NCI-H146 treated with DMSO at 0.1 percent for 48 hours (cell line): ENCODE data around the gene MYH7.

Experiments used
- DNase-seq: peaks from one replicate; lab custom pipeline; 2025; ENCODE audit not compliant: unreplicated experiment; lab: John Stamatoyannopoulos, UW

Gene MYH7

DNA sequence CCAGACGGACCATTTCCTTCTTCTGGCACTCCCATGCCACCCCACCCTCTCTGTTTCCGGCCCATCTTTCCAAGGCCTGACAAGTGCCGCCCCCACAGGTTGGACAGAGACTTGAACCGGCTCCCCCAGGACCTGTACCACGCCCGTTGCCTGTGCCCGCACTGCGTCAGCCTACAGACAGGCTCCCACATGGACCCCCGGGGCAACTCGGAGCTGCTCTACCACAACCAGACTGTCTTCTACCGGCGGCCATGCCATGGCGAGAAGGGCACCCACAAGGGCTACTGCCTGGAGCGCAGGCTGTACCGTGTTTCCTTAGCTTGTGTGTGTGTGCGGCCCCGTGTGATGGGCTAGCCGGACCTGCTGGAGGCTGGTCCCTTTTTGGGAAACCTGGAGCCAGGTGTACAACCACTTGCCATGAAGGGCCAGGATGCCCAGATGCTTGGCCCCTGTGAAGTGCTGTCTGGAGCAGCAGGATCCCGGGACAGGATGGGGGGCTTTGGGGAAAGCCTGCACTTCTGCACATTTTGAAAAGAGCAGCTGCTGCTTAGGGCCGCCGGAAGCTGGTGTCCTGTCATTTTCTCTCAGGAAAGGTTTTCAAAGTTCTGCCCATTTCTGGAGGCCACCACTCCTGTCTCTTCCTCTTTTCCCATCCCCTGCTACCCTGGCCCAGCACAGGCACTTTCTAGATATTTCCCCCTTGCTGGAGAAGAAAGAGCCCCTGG, 59.8 kb downstream of the MYH7 start:
- no peak for DNase-seq

DNA sequence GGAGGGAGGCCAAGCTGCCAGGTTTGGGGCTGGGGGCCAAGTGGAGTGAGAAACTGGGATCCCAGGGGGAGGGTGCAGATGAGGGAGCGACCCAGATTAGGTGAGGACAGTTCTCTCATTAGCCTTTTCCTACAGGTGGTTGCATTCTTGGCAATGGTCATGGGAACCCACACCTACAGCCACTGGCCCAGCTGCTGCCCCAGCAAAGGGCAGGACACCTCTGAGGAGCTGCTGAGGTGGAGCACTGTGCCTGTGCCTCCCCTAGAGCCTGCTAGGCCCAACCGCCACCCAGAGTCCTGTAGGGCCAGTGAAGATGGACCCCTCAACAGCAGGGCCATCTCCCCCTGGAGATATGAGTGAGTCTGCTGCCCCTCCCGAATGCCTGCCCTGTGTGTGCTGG, 62.4 kb downstream of the MYH7 start:
- DNase-seq = no peak

DNA sequence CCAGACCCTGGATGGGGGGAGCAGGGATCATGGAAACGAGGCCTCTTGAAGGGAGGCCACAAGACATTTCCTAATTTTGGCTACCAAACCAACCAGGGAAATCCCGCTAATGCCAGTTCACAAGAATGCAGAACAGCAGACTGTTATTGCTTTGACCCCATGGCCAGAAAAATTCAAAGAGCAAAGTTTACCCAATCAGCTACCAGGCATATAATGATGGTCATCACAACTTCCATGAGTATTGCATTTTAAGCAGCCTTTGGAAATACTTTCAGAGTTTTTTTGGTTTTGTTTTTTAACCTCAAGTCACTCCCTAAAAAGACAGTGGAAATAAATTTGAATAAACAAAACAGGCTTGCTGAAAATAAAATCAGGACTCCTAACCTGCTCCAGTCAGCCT, 63.0 kb downstream of the MYH7 start, which contains the start of gene IL25:
Gene IL25 (plus strand): TSS at position 301 of the 400 bp plus-strand sequence.
- DNase-seq = no peak

DNA sequence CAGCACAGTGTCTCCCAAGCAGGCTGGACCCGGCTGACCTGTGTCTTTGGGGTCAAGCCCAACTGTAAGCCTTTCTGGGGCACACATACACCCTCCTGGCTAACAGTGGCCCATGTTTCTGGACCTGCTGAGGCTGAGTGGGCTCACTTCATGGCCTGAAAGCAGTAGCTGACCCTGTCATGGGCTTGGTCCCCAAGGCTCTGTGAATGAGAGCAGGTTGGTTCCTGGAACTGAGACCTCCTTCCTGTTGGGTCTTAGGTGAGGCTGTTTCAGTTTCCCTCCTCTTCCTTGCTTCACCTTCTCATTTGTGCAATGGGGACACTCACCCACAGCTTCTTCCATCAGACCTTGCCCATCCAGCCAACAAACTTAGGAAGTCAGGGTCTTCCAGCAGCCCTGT, 63.6 kb downstream of the MYH7 start:
- no peak for DNase-seq

DNA sequence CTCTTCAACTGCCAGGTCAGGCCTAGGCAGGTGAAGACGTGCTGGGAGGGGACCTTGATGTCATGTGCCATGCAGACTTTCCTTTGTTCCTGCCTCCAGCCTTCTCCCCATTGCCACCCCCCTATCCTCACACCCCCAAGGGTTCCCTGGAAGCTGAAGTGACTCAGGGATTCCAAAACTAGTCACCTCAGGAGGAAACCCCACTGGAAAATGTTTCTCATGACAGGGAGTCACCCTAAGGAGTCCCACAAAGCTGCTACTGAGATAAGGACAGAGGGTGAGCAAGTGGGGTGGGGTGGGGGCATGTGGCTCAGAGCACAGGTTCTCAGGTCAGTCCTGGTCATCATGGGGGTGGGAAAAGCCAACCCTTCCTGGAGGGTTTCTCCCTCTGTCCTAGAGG, 65.2 kb downstream of the MYH7 start:
- DNase-seq = no peak

DNA sequence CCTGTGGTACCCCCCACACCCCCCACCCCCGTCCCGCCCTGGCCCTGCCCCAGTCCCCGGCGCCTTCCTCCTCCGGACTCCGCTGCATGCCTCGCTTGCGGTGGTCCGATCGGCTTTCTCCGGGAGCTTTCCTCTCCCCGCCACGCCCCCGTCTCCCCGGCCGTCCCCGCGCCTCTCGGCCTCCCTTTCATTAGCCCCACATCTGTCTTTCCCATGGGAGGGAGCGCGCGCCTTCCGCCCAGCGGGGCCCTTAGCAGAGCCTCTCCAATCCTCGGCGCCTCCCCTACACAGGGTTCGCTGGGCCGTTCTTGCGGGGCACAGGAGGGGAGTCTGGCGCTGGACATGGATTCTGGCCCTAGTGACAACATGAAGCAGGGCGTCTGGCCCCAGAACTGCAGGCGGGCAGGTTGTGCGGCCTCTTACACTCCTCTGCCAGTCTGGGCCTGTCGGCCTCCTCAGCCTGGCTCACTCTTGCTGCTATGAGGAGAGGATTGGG, 69.0 kb downstream of the MYH7 start:
- DNase-seq = no peak

DNA sequence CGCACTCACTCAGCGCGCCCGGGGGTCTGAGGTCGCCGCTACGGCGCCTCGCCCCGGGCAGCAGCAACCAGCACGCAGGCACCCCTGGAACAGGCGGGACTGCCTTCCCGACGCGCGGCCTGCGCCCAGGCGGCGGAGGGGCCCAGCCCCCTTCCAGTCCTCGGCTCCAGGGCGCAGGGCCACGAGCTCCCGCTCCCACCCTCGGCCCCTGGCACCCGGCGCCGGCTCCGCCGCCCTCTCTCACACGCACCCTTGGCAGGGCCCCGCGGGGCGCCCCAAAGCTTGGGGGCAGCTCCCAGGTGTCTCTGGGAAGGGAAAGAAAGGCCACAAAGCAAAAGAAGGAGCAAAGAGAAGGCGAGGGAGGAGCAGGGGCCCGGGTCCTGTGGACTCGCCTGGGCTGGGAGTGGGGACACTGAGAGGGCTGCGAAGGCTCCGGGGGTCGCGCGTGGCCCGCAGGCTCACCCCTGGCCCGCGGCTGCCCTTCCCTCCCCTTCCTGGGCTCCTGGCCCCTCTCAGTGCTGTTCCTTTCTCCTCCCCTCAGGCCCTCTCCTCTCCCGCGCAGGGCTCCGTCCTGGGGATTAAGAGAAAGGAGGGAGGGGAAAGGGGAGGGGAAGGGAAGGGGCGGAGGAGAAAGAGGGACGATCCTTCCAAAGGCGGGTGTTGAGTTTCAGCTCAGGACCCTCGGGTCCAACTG, 69.6 kb downstream of the MYH7 start:
- DNase-seq = no peak

DNA sequence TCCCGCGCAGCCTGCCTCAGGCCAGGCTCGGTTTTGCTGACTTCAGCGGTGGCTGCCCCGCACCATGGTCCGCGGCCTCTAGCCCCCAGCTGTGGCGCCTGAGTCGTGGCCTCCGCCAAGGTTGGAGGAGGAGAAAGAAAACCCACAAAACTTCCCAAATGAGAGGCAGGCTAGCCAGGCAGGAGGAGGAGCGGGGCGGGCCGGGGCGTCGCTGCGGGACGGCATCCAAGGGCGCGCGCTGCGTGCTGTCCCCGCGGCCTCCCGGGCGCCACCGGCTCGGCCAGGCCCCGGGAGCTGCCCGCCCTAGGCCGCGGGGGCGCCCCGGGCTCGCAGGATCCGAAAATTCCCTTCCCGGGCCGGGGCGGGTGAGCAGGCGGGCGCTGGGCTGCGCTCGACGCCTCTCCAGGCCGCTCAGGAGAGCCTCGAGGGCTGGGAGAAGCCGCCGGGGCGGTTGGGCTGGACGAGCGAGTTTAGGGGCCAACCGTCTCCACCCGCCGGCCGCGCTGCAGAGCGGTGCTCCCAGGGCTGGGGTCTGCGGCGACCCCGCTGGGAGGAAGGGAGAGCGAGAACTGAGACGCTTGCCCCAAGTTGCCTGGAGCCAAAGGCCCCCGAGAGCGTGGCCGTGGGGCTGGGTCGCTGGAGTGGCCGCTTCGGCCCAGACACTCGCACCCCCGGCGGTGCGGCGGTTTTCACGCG, 70.3 kb downstream of the MYH7 start, which contains the start of gene EFS:
Gene EFS (minus strand): TSS at position 137 of the 696 bp plus-strand sequence. CDS start 147 bp downstream, outside the sequence.
- no peak for DNase-seq

DNA sequence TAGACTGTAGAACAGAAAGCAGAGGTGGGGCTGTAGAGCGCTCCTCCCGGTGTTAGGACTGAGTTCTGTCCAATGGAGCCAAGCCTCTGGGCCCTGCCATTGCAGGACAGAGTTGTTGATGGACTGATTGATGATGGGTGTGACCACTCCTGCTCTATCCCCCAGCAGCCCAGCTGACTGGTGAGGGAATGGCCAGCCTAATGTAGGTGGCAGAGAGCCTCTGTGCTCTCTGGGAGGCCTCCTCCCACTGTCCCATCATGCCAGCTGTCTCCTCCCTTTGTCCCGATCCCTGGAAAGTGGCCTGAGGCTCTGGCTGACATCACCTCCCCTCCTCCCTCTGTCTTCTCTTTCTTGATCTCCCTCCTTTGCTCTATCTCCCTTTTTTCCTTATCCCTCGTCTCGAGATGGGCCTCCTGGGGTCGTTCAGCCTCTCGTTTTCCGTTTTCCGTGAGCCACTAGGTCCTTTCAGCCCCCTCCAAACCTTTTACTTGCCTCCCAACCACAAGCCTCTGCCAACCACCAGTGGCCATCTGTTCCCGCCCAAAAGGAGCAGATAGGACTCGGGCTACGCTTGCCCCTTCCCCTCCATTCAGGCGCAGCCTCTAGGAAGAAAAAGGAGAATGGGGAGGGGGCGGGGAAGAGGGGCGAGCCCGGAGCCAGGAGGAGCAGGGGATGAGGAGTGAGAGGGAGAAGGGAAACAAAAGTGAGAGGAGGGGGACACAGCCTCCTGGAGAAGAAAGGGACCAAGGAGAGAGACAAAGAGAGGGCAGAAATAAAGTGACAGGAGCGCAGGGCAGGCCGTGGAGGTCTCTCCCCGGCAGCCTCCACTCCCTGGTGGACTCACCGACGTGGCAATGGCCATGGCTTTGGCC, 71.1 kb downstream of the MYH7 start:
- DNase-seq = no peak
